NB4 (cell line): Measurements from ENCODE around the gene NAV1.

ENCODE experiments used
- POLR2A ChIP-seq: IDR thresholded peaks from 2 replicates; pipeline ENCODE4 v1.6.1; 2011; ENCODE audit warnings: mild to moderate bottlenecking; ENCODE audit not compliant: insufficient read length; ENCODE audit errors: extremely low read depth
- TF ChIP-seq, protein P1 (sequence below): IDR thresholded peaks from one replicate; pipeline ENCODE4 v1.5.1; 2012; ENCODE audit warnings: low read depth, low read length
- TF ChIP-seq, protein P2 (sequence below): IDR thresholded peaks from 2 replicates; pipeline ENCODE4 v1.6.1; 2011; ENCODE audit warnings: low read depth, low read length

GRCh38 chr1:201565771-201566528, 27.0 kb downstream of the NAV1 start:
- TF ChIP-seq, protein P1, sequence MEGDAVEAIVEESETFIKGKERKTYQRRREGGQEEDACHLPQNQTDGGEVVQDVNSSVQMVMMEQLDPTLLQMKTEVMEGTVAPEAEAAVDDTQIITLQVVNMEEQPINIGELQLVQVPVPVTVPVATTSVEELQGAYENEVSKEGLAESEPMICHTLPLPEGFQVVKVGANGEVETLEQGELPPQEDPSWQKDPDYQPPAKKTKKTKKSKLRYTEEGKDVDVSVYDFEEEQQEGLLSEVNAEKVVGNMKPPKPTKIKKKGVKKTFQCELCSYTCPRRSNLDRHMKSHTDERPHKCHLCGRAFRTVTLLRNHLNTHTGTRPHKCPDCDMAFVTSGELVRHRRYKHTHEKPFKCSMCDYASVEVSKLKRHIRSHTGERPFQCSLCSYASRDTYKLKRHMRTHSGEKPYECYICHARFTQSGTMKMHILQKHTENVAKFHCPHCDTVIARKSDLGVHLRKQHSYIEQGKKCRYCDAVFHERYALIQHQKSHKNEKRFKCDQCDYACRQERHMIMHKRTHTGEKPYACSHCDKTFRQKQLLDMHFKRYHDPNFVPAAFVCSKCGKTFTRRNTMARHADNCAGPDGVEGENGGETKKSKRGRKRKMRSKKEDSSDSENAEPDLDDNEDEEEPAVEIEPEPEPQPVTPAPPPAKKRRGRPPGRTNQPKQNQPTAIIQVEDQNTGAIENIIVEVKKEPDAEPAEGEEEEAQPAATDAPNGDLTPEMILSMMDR, result no peak
- TF ChIP-seq POLR2A, result no peak
- TF ChIP-seq, protein P2, sequence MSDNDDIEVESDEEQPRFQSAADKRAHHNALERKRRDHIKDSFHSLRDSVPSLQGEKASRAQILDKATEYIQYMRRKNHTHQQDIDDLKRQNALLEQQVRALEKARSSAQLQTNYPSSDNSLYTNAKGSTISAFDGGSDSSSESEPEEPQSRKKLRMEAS, result no peak
